Measurements from ENCODE around the gene ENTPD2. TPM values are rescaled to one million over a fixed set of nuclear protein-coding genes. Genes with fewer than 3 reads are reported as not detected.

The ENTPD2 gene
- total and polyA plus RNA-seq, 2 donors (not counting 1 experiment from before 2014, with no cell fraction given) = under 0.01 TPM; not detected in 1

DNA sequence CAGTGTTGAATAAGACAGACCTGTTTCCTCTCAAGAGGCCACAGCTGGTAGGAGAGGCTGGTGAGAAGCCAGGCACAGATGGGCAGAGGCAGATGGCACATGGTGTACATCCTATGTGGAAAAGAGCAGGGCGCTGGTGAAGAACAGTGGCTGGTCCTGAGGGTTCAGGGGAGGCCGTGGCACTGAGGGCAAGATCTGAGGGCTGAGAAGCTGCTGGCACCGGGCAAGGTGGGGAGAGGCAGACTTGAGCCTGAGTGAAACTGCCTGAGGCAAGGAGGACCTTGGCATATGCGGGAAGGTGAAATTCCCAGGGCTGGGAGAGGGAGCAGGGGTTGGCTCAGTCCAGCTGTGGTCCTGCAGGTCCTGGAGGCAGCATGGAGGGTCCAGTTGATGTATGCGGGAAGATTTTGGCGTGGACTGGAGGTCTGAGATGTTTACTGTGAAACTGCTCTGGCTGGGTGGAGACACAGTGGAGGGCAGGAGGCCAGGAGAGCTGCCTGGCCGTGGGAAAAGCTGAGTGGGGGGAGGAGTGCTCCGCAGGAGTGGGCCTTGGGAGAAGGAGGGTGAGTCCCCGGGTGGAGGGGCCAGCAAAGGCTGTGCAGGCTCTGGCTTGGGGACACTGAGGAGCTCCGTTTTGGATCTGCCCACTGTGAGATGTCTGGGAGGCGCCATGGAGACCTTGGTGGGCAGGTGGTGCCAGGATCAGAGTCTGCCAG is 35.5 kb upstream of the ENTPD2 start:
- peaks cover 10% of the 10 kb centered on the region for H3K4me1 ChIP-seq (ENCODE audit: control insufficient read depth, extremely low read depth, insufficient read depth, low read length)
- no peaks in the 10 kb centered on the region for H4K20me1 ChIP-seq (ENCODE audit: control insufficient read depth, extremely low read depth, insufficient read depth, low read length)
- H3K4me3 ChIP-seq (replicated peaks in 1 of 4; ENCODE audit: control extremely low read depth in 1 of 4, insufficient read depth in 1 of 4, low read depth in 3 of 4, low read length in 4 of 4) = no peak overlapping the region
- H3K79me2 ChIP-seq (ENCODE audit: control insufficient read depth, insufficient read depth, low read length) = no peaks in the 10 kb centered on the region
- H3K27me3 ChIP-seq (ENCODE audit: control insufficient read depth, insufficient read depth, low read length) = no peaks in the 10 kb centered on the region
- H3K9ac ChIP-seq (ENCODE audit: insufficient read depth, low read length) = no peak overlapping the region
- TF ChIP-seq, protein P1, sequence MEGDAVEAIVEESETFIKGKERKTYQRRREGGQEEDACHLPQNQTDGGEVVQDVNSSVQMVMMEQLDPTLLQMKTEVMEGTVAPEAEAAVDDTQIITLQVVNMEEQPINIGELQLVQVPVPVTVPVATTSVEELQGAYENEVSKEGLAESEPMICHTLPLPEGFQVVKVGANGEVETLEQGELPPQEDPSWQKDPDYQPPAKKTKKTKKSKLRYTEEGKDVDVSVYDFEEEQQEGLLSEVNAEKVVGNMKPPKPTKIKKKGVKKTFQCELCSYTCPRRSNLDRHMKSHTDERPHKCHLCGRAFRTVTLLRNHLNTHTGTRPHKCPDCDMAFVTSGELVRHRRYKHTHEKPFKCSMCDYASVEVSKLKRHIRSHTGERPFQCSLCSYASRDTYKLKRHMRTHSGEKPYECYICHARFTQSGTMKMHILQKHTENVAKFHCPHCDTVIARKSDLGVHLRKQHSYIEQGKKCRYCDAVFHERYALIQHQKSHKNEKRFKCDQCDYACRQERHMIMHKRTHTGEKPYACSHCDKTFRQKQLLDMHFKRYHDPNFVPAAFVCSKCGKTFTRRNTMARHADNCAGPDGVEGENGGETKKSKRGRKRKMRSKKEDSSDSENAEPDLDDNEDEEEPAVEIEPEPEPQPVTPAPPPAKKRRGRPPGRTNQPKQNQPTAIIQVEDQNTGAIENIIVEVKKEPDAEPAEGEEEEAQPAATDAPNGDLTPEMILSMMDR (conservative IDR thresholded peaks at IDR 0.05 in 1 of 2, IDR thresholded peaks at IDR 0.05 in 1 of 2; ENCODE audit: low read depth in 1 of 2, low read length in 2 of 2) = no peak
- no peak for TF ChIP-seq EZH2 (IDR thresholded peaks at IDR 0.05; ENCODE audit: low read length, missing control alignments)
- no peak for DNase-seq (ENCODE audit: low read depth in 2 of 2)
- H3K27ac ChIP-seq (ENCODE audit: insufficient read depth, low read length) = no peak overlapping the region
- H3K36me3 ChIP-seq (ENCODE audit: control insufficient read depth, insufficient read depth, low read length) = peaks cover 2% of the 10 kb centered on the region
- H2AFZ ChIP-seq (ENCODE audit: low read length) = no peak overlapping the region
- no peak overlapping the region for H3K4me2 ChIP-seq (ENCODE audit: extremely low read depth, insufficient read depth, low read length)
- H3K9me3 ChIP-seq (ENCODE audit: control insufficient read depth, insufficient read depth, low read depth, low read length) = no peaks in the 10 kb centered on the region

DNA sequence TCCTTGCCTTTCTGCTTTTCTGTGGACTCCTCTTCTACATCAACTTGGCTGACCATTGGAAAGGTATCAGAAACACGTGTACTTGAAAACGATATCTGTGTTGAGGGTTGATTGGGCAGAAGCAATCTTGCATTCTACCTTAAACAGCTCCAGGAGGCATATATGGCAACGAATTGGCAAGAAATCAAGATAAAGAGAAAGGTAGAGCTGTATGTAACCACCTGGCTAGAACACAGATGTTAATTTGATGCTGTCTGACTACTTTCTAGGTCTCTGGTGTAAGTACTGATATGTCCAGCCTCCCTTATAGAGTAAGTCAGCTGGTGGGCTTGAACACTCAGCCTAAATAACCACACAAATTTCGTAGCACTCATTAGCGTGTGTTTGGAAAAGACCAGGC is 34.3 kb upstream of the ENTPD2 start:
- no peak overlapping the region for H2AFZ ChIP-seq (ENCODE audit: low read length)
- TF ChIP-seq, protein P1 (conservative IDR thresholded peaks at IDR 0.05 in 1 of 2, IDR thresholded peaks at IDR 0.05 in 1 of 2; ENCODE audit: low read depth in 1 of 2, low read length in 2 of 2) = no peak
- no peak for TF ChIP-seq EZH2 (IDR thresholded peaks at IDR 0.05; ENCODE audit: low read length, missing control alignments)
- H3K27me3 ChIP-seq (ENCODE audit: control insufficient read depth, insufficient read depth, low read length) = no peaks in the 10 kb centered on the region
- no peaks in the 10 kb centered on the region for H3K9me3 ChIP-seq (ENCODE audit: control insufficient read depth, insufficient read depth, low read depth, low read length)
- H3K4me1 ChIP-seq (ENCODE audit: control insufficient read depth, extremely low read depth, insufficient read depth, low read length) = peaks cover 20% of the 10 kb centered on the region
- no peak for DNase-seq (ENCODE audit: low read depth in 2 of 2)
- H3K4me2 ChIP-seq (ENCODE audit: extremely low read depth, insufficient read depth, low read length) = no peak overlapping the region
- no peaks in the 10 kb centered on the region for H3K79me2 ChIP-seq (ENCODE audit: control insufficient read depth, insufficient read depth, low read length)
- H3K36me3 ChIP-seq (ENCODE audit: control insufficient read depth, insufficient read depth, low read length) = peaks cover 3% of the 10 kb centered on the region
- H3K4me3 ChIP-seq (replicated peaks in 1 of 4; ENCODE audit: control extremely low read depth in 1 of 4, insufficient read depth in 1 of 4, low read depth in 3 of 4, low read length in 4 of 4) = peak overlapping the region in 2 of 4 experiments; percentile 74 to 89
- H4K20me1 ChIP-seq (ENCODE audit: control insufficient read depth, extremely low read depth, insufficient read depth, low read length) = no peaks in the 10 kb centered on the region
- H3K9ac ChIP-seq (ENCODE audit: insufficient read depth, low read length) = no peak overlapping the region
- no peak overlapping the region for H3K27ac ChIP-seq (ENCODE audit: insufficient read depth, low read length)

DNA sequence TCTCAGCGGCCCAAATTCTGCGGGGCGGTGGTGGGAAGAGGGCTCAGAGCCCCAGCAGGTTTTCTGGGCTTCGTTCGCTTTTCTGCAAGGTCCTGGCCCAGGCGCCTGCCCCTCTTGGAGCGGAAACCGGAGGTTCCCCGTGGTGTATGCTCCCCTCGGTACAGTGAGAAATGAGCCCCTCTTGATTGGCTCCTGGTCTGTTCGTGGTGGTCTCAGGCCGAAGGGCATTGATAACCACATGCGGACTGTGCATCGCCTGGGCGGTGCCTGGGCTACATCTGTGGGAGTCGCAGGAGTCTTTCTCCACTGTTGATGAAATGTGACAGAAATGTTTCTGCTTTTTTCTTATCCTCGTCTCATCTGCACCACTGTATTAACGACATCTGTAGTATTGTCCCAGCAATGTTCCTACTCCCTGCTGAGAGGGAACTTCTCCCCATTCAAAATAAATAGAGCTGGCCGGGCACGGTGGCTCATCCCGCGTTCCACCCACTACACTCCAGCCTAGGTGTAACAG is 33.6 kb upstream of the ENTPD2 start:
- Histone ChIP-seq H3K4me2 (ENCODE audit: extremely low read depth, insufficient read depth, low read length) (peak overlapping the region; percentile 91), H3K4me3 (replicated peaks in 1 of 4; ENCODE audit: control extremely low read depth in 1 of 4, insufficient read depth in 1 of 4, low read depth in 3 of 4, low read length in 4 of 4) (peak overlapping the region; percentile 74 to 89 (median 81)), H3K36me3 (ENCODE audit: control insufficient read depth, insufficient read depth, low read length) (peaks cover 7% of the 10 kb centered on the region), H2AFZ (ENCODE audit: low read length) (peak overlapping the region; percentile 45), H3K9me3 (ENCODE audit: control insufficient read depth, insufficient read depth, low read depth, low read length) (no peaks in the 10 kb centered on the region), H3K4me1 (ENCODE audit: control insufficient read depth, extremely low read depth, insufficient read depth, low read length) (peaks cover 26% of the 10 kb centered on the region), H4K20me1 (ENCODE audit: control insufficient read depth, extremely low read depth, insufficient read depth, low read length) (no peaks in the 10 kb centered on the region), H3K27me3 (ENCODE audit: control insufficient read depth, insufficient read depth, low read length) (no peaks in the 10 kb centered on the region), H3K79me2 (ENCODE audit: control insufficient read depth, insufficient read depth, low read length) (no peaks in the 10 kb centered on the region), H3K9ac (ENCODE audit: insufficient read depth, low read length) (peak overlapping the region; percentile 79), H3K27ac (ENCODE audit: insufficient read depth, low read length) (peak overlapping the region; percentile 86)
- TF ChIP-seq, protein P1 (conservative IDR thresholded peaks at IDR 0.05 in 1 of 2, IDR thresholded peaks at IDR 0.05 in 1 of 2; ENCODE audit: low read depth in 1 of 2, low read length in 2 of 2) = no peak
- no peak for DNase-seq (ENCODE audit: low read depth in 2 of 2)

Data from fibroblast of lung (primary cell).